SK-N-SH (cell line): ENCODE measurements around the gene HTR6. TPM values are rescaled to one million over a fixed set of nuclear protein-coding genes. Genes with fewer than 3 reads are reported as not detected.

Experiments used
- CTCF ChIA-PET: fragments of 300-600, 350-600 bp; formaldehyde crosslinking; extraction: SDS; loops from one replicate; lab custom pipeline; 2021; lab: Yijun Ruan, JAX
- POLR2A ChIA-PET: fragments of 350-600 bp; sonication (Branson Sonifier 250); formaldehyde crosslinking; extraction: SDS; loops from one replicate; lab custom pipeline; 2020; ENCODE audit warnings: antibody characterized with exemption, inconsistent platforms; lab: Yijun Ruan, JAX
- DNase-seq: peaks from one replicate; pipeline ENCODE4 v3.0.0; 2012
- H2AFZ ChIP-seq: fragments of 200-600 bp; sonication (generic); 2 replicates; pipeline ENCODE4 v1.8.1; 2016; ENCODE audit warnings: antibody characterized with exemption, mild to moderate bottlenecking, low read depth
- H3F3A ChIP-seq: fragments of 200-600 bp; sonication (generic); replicated peaks from 2 replicates; pipeline ENCODE3; 2016; ENCODE audit warnings: antibody characterized with exemption, mild to moderate bottlenecking; ENCODE audit not compliant: insufficient read depth
- H3K27ac ChIP-seq, 2 experiments: fragments of 200-500 bp in 1 of 2; fragments of 200-600 bp in 1 of 2; sonication (Bioruptor generic) in 1 of 2; sonication (generic), shearing (Covaris generic) in 1 of 2; 2 replicates each; pipeline versions ENCODE4 v1.5.1 to v1.6.1; 2014 to 2016; ENCODE audit warnings: low read depth in 2 of 2, inconsistent platforms in 1 of 2, low read length in 1 of 2, mild to moderate bottlenecking in 1 of 2, mixed read lengths in 1 of 2
- H3K27me3 ChIP-seq: fragments of 200-600 bp; sonication (generic), shearing (Covaris generic); 2 replicates; pipeline ENCODE4 v1.6.1; 2016; ENCODE audit warnings: mixed run types; ENCODE audit not compliant: insufficient read depth
- H3K36me3 ChIP-seq, 2 experiments: fragments of 200-500 bp in 1 of 2; fragments of 200-600 bp in 1 of 2; sonication (Bioruptor generic) in 1 of 2; sonication (generic) in 1 of 2; replicated peaks in 1 of 2; 2 replicates each; pipeline versions ENCODE3 to v1.5.1; 2014 to 2016; ENCODE audit warnings: low read length in 1 of 2, mild to moderate bottlenecking in 1 of 2; ENCODE audit not compliant: insufficient read depth in 2 of 2, control insufficient read depth in 1 of 2
- H3K4me1 ChIP-seq, 2 experiments: fragments of 200-500 bp in 1 of 2; fragments of 200-600 bp in 1 of 2; sonication (Bioruptor generic) in 1 of 2; sonication (generic), shearing (Covaris generic) in 1 of 2; 2 replicates each; pipeline versions ENCODE4 v1.5.1 to v1.6.1; 2014 to 2016; ENCODE audit warnings: low read depth in 1 of 2, low read length in 1 of 2, mixed run types in 1 of 2; ENCODE audit not compliant: insufficient read depth in 2 of 2, control insufficient read depth in 1 of 2
- H3K4me2 ChIP-seq: fragments of 200-600 bp; sonication (generic), shearing (Covaris generic); 2 replicates; pipeline ENCODE4 v1.6.1; 2017; ENCODE audit warnings: mixed run types
- H3K4me3 ChIP-seq, 2 experiments: fragments of 200-500 bp in 1 of 2; fragments of 200-600 bp in 1 of 2; sonication (Bioruptor generic) in 1 of 2; sonication (generic), shearing (Covaris generic) in 1 of 2; 2 replicates each; pipeline versions ENCODE4 v1.5.1 to v1.8.1; 2014 to 2016; ENCODE audit warnings: low read depth in 2 of 2, inconsistent platforms in 1 of 2, low read length in 1 of 2, mild to moderate bottlenecking in 1 of 2, mixed read lengths in 1 of 2, moderate library complexity in 1 of 2
- H3K79me2 ChIP-seq: fragments of 200-600 bp; sonication (generic); 2 replicates; pipeline ENCODE4 v1.8.1; 2017; ENCODE audit warnings: mild to moderate bottlenecking; ENCODE audit not compliant: insufficient read depth
- H3K9ac ChIP-seq: fragments of 200-600 bp; sonication (generic); 2 replicates; pipeline ENCODE4 v1.6.1; 2017; ENCODE audit warnings: mixed run types
- H3K9me2 ChIP-seq: fragments of 200-600 bp; sonication (generic); 2 replicates; pipeline ENCODE4 v1.6.1; 2017; ENCODE audit warnings: mixed run types
- H3K9me3 ChIP-seq: fragments of 200-600 bp; sonication (generic); 2 replicates; pipeline ENCODE4 v1.6.1; 2017; ENCODE audit warnings: mixed run types, mild to moderate bottlenecking, moderate library complexity
- H4K20me1 ChIP-seq: fragments of 200-600 bp; sonication (generic); 2 replicates; pipeline ENCODE4 v1.6.1; 2017; ENCODE audit warnings: mild to moderate bottlenecking, mixed run types; ENCODE audit not compliant: insufficient read depth
- CHD2 ChIP-seq: fragments of 150-350 bp; IDR thresholded peaks from 2 replicates; pipeline ENCODE4 v1.6.1; 2018; ENCODE audit warnings: low read length; ENCODE audit not compliant: partially characterized antibody
- EZH2phosphoT487 ChIP-seq: fragments of 200-600 bp; sonication (generic); IDR thresholded peaks from 2 replicates; pipeline ENCODE4 v1.6.1; 2017; ENCODE audit warnings: low read depth, mixed run types, mild to moderate bottlenecking, antibody characterized with exemption, moderate library complexity, borderline replicate concordance
- JUND ChIP-seq: IDR thresholded peaks from 2 replicates; pipeline ENCODE4 v1.4.0; 2012
- MAX ChIP-seq: IDR thresholded peaks from 2 replicates; pipeline ENCODE4 v1.4.0; 2012; ENCODE audit warnings: low read depth
- MEF2A ChIP-seq: IDR thresholded peaks from 2 replicates; pipeline ENCODE4 v1.4.0; 2012; ENCODE audit warnings: low read depth, borderline replicate concordance
- NFIC ChIP-seq: IDR thresholded peaks from 2 replicates; pipeline ENCODE4 v1.4.0; 2012; ENCODE audit warnings: borderline replicate concordance
- NRF1 ChIP-seq: IDR thresholded peaks from 2 replicates; pipeline ENCODE4 v1.6.1; 2012; ENCODE audit warnings: low read depth, mild to moderate bottlenecking, low read length
- RAD21 ChIP-seq: IDR thresholded peaks from 2 replicates; pipeline ENCODE4 v1.6.1; 2012; ENCODE audit warnings: mild to moderate bottlenecking, low read length
- RFX5 ChIP-seq: IDR thresholded peaks from 2 replicates; pipeline ENCODE4 v1.6.1; 2012; ENCODE audit warnings: mild to moderate bottlenecking, improper control_type of control experiment, low read length
- SIN3A ChIP-seq: IDR thresholded peaks from 2 replicates; pipeline ENCODE4 v1.6.1; 2012; ENCODE audit warnings: low read depth, mild to moderate bottlenecking, low read length, moderate library complexity, borderline replicate concordance
- SMC3 ChIP-seq: IDR thresholded peaks from 2 replicates; pipeline ENCODE4 v1.6.1; 2012; ENCODE audit warnings: low read depth, low read length, improper control_type of control experiment
- TCF12 ChIP-seq: IDR thresholded peaks from 2 replicates; pipeline ENCODE4 v1.4.0; 2012
- USF1 ChIP-seq: IDR thresholded peaks from 2 replicates; pipeline ENCODE4 v1.4.0; 2012; ENCODE audit warnings: low read depth, borderline replicate concordance
- USF2 ChIP-seq: fragments of 150-350 bp; IDR thresholded peaks from 2 replicates; pipeline ENCODE4 v1.6.1; 2017; ENCODE audit warnings: antibody characterized with exemption, low read length, low read depth, borderline replicate concordance
- YY1 ChIP-seq: IDR thresholded peaks from 2 replicates; pipeline ENCODE4 v1.4.0; 2012; ENCODE audit warnings: low read depth, mild to moderate bottlenecking
- ZBTB33 ChIP-seq: IDR thresholded peaks from 2 replicates; pipeline ENCODE4 v1.4.0; 2012; ENCODE audit warnings: low read depth, borderline replicate concordance
- WGBS: methylation state at CpG from one replicate; pipeline ENCODE4 v1.1.6; 2017; ENCODE audit warnings: low lambda C conversion rate; 5-methylcytosine and 5-hydroxymethylcytosine counted together
- polyA plus RNA-seq, 3 experiments: library from polyadenylated mRNA; depleted of rRNA; stranded (reverse); fragments of >200 nt; gene quantifications; 2 replicates each; pipeline ENCODE4 v1.2.3, GENCODE V29; 2012

HTR6 gene
- polyA plus RNA-seq, 1 of the 3 experiments (the other 2 are of a cell fraction): 0.05 TPM

DNA sequence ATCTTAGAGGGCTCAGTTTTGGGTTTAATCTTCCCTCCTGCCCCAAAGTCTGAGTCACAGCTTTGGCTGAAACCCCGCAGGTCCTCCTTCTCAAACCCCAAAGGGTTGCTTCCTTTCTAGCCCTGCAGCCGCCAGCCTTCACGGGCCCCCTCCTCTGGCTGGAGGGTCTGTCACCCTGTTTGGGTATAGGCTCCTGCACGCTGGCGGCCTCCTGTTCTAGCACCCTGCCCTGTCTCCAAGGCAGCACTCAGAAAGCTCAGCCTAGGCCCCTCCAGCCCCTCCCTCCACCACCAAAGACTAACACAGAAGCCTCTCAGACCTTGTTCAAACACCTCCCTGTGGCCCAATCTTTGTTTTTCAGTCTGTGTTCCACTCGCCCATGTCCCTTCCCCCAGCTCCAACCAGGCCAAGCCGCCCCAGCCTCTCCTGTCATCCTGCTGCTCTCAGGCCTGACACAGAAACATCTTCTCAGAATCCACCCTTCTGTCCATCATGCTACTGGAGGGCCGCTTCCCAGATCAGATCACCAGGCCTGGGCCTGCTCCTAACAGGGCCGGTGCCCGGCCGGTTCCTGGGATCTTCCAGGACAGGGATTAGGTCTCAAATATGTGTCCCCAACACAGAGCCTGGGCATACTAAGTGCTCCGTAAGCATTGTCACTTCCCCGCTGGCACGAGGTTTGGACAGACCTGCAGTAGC lies 35.6 kb downstream of the HTR6 start:
- no peak for DNase-seq
- CTCF ChIA-PET: interaction anchor here (0.8 to 17.6 kb wide), 2 partner anchors 9 to 31 kb away, joined by 3 to 553 read pairs; partner anchors contain the start of gene HTR6
- Histone ChIP-seq H2AFZ (no peak overlapping the region), H4K20me1 (no peaks in the 10 kb centered on the region), H3K9ac (no peak overlapping the region), H3K9me2 (no peaks in the 10 kb centered on the region), H3K27ac (no peak overlapping the region), H3K9me3 (no peaks in the 10 kb centered on the region), H3K36me3 (no peaks in the 10 kb centered on the region), H3K79me2 (no peaks in the 10 kb centered on the region), H3F3A (no peaks in the 10 kb centered on the region), H3K4me2 (no peak overlapping the region), H3K27me3 (no peaks in the 10 kb centered on the region), H3K4me3 (no peak overlapping the region), H3K4me1 (peaks cover 0 to 6% of the 10 kb centered on the region in 2 experiments; a peak in 1 of 4 replicates)
- POLR2A ChIA-PET: no interaction called here
- TF ChIP-seq NFIC (no peak), SMC3 (no peak), NRF1 (no peak), USF1 (no peak), RFX5 (no peak), USF2 (no peak), MEF2A (no peak), SIN3A (no peak), RAD21 (no peak), MAX (no peak), YY1 (no peak), ZBTB33 (no peak)
- WGBS: 91% methylated on average over 10 of the region's 14 CpGs

DNA sequence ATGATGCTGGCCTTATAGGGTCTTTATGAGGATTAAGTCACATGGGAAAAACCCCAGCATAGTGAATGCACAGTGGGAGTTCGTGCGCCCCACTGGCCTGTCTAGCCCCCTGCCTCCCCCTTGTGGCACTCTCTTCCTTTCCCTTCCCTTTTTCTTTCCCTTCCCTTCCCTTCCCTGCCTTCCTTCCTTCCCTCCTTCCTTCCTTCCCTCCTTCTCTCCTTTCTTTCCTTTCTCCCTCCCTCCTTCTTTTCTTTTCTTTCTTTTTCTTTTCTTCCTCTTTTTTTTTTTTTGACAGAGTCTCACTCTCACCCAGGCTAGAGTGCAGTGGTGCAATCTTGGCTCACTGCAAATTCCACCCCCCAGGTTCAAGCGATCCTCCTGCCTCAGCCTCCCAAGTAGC lies 38.6 kb downstream of the HTR6 start:
- Histone ChIP-seq H4K20me1 (no peaks in the 10 kb centered on the region), H3K36me3 (no peaks in the 10 kb centered on the region), H3K4me1 (peaks cover 0 to 6% of the 10 kb centered on the region in 2 experiments; a peak in 1 of 4 replicates), H3K4me2 (no peak overlapping the region), H3K27ac (no peak overlapping the region), H3K9me3 (no peaks in the 10 kb centered on the region), H3K4me3 (no peak overlapping the region), H3K9ac (no peak overlapping the region), H2AFZ (no peak overlapping the region), H3K27me3 (no peaks in the 10 kb centered on the region), H3F3A (no peaks in the 10 kb centered on the region)
- ChIA-PET POLR2A (no interaction called here), CTCF (interaction anchor here (1.2 to 17.6 kb wide), 8 partner anchors 8 to 469 kb away, joined by 3 to 553 read pairs (median 20); partner anchors contain the start of gene HTR6)
- WGBS: 95% methylated on average over 3 of the region's 3 CpGs
- no peak for DNase-seq
- TF ChIP-seq TCF12: no peak
- TF ChIP-seq EZH2phosphoT487: no peak
- TF ChIP-seq NFIC: no peak
- no peak for TF ChIP-seq JUND
- TF ChIP-seq CHD2: no peak
- TF ChIP-seq, all 33 proteins: peak for 0
- Histone ChIP-seq H3K9me2 (no peaks in the 10 kb centered on the region), H3K79me2 (no peaks in the 10 kb centered on the region)
